Measurements from ENCODE around the gene DACT2.

The DACT2 gene

DNA sequence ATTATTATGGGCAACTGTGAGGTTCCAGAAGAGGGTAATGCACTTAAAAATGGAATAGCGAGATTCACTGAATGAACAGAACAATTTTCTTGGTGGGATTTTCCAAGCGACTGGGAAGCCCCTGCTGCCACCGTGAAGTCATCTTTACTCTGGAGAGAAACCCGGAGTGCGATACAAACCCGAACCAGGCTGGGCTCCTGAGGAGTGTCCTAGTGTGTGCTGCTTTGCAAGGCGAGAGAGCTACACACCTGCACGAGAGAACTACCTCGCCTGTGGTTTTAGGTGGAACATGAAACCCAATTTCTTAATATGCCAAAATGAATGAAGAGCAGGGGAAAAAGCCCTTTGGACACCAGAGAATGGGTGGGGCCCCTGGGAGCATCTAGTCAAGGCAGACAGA is 33.5 kb upstream of the DACT2 start:
- H2AFZ ChIP-seq (ENCODE audit: low read depth, low read length): no peak overlapping the region
- no peak overlapping the region for H3K9ac ChIP-seq (ENCODE audit: low read depth, low read length)
- DNase-seq: no peak
- TF ChIP-seq, protein P1, sequence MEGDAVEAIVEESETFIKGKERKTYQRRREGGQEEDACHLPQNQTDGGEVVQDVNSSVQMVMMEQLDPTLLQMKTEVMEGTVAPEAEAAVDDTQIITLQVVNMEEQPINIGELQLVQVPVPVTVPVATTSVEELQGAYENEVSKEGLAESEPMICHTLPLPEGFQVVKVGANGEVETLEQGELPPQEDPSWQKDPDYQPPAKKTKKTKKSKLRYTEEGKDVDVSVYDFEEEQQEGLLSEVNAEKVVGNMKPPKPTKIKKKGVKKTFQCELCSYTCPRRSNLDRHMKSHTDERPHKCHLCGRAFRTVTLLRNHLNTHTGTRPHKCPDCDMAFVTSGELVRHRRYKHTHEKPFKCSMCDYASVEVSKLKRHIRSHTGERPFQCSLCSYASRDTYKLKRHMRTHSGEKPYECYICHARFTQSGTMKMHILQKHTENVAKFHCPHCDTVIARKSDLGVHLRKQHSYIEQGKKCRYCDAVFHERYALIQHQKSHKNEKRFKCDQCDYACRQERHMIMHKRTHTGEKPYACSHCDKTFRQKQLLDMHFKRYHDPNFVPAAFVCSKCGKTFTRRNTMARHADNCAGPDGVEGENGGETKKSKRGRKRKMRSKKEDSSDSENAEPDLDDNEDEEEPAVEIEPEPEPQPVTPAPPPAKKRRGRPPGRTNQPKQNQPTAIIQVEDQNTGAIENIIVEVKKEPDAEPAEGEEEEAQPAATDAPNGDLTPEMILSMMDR (IDR thresholded peaks at IDR 0.05; ENCODE audit: borderline replicate concordance, extremely low read depth, low read length, poor library complexity, severe bottlenecking): no peak
- TF ChIP-seq EZH2 (IDR thresholded peaks at IDR 0.05; ENCODE audit: borderline replicate concordance, low read depth, low read length, severe bottlenecking): no peak
- H3K4me2 ChIP-seq (ENCODE audit: insufficient read depth, low read length): no peak overlapping the region
- no peaks in the 10 kb centered on the region for H3K27me3 ChIP-seq (ENCODE audit: insufficient read depth, low read length, poor library complexity)
- no peak for ATAC-seq (ENCODE audit: insufficient read depth, low read depth)
- no peaks in the 10 kb centered on the region for H3K4me1 ChIP-seq (ENCODE audit: insufficient read depth, low read length)
- no peaks in the 10 kb centered on the region for H3K79me2 ChIP-seq (ENCODE audit: insufficient read depth, low read length)
- no peak overlapping the region for H3K4me3 ChIP-seq (ENCODE audit: low read depth in 1 of 2, low read length in 2 of 2)
- H3K36me3 ChIP-seq (ENCODE audit: insufficient read depth, low read length): no peaks in the 10 kb centered on the region
- H4K20me1 ChIP-seq (ENCODE audit: insufficient read depth, low read length): no peaks in the 10 kb centered on the region
- H3K9me3 ChIP-seq (ENCODE audit: insufficient read depth, low read length, severe bottlenecking): peaks cover 4% of the 10 kb centered on the region
- H3K27ac ChIP-seq (ENCODE audit: low read length): no peak overlapping the region

DNA sequence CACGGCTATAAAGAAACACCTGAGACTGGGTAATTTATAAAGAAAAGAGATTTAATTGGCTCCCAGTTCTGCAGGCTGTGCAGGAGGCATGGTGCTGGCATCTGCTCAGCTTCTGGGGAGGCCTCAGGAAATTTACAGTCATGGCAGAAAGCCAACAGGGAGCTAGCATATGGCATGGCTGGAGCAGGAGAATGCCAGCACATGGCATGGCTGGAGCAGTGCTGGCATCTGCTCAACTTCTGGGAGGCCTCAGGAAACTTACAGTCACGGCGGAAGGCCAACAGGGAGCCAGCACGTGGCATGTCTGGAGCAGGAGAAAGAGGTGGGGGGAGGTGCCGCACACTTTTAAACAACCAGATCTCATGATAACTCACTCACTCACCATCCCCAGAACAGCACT is 32.5 kb upstream of the DACT2 start:
- no peaks in the 10 kb centered on the region for H4K20me1 ChIP-seq (ENCODE audit: insufficient read depth, low read length)
- H3K4me2 ChIP-seq (ENCODE audit: insufficient read depth, low read length): no peak overlapping the region
- no peaks in the 10 kb centered on the region for H3K27me3 ChIP-seq (ENCODE audit: insufficient read depth, low read length, poor library complexity)
- ATAC-seq (ENCODE audit: insufficient read depth, low read depth) (no peak), DNase-seq (no peak)
- H3K4me3 ChIP-seq (ENCODE audit: low read depth in 1 of 2, low read length in 2 of 2): no peak overlapping the region
- H3K4me1 ChIP-seq (ENCODE audit: insufficient read depth, low read length): no peaks in the 10 kb centered on the region
- no peaks in the 10 kb centered on the region for H3K36me3 ChIP-seq (ENCODE audit: insufficient read depth, low read length)
- H3K9me3 ChIP-seq (ENCODE audit: insufficient read depth, low read length, severe bottlenecking): peaks cover 4% of the 10 kb centered on the region
- H3K9ac ChIP-seq (ENCODE audit: low read depth, low read length): no peak overlapping the region
- no peak overlapping the region for H2AFZ ChIP-seq (ENCODE audit: low read depth, low read length)
- no peaks in the 10 kb centered on the region for H3K79me2 ChIP-seq (ENCODE audit: insufficient read depth, low read length)
- no peak overlapping the region for H3K27ac ChIP-seq (ENCODE audit: low read length)
- no peak for TF ChIP-seq EZH2 (IDR thresholded peaks at IDR 0.05; ENCODE audit: borderline replicate concordance, low read depth, low read length, severe bottlenecking)
- TF ChIP-seq, protein P1 (IDR thresholded peaks at IDR 0.05; ENCODE audit: borderline replicate concordance, extremely low read depth, low read length, poor library complexity, severe bottlenecking): no peak

DNA sequence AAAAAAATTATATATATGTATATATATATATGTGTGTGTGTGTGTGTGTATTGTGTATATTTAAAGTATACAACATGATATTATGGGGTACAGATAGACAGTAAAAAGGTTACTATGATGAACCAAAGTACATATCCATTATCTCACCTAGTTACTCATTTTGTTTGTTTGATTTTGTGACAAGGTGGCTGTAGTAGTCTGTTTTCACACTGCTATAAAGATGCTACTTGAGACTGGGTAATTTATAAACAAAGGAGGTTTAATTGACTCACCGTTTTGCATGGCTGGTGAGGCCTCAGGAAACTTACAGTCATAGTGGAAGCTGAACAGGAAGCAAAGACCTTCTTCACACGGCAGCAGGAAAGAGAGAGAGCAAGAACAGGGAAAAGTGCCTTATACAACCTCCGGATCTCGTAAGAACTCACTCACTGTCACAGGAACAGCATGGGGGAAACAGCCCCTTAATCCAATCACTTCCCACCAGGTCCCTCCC is 30.2 kb upstream of the DACT2 start:
- Histone ChIP-seq H2AFZ (ENCODE audit: low read depth, low read length) (no peak overlapping the region), H3K27ac (ENCODE audit: low read length) (no peak overlapping the region), H3K79me2 (ENCODE audit: insufficient read depth, low read length) (no peaks in the 10 kb centered on the region), H3K27me3 (ENCODE audit: insufficient read depth, low read length, poor library complexity) (no peaks in the 10 kb centered on the region), H3K9ac (ENCODE audit: low read depth, low read length) (no peak overlapping the region), H4K20me1 (ENCODE audit: insufficient read depth, low read length) (no peaks in the 10 kb centered on the region), H3K36me3 (ENCODE audit: insufficient read depth, low read length) (no peaks in the 10 kb centered on the region), H3K9me3 (ENCODE audit: insufficient read depth, low read length, severe bottlenecking) (peaks cover 4% of the 10 kb centered on the region), H3K4me1 (ENCODE audit: insufficient read depth, low read length) (no peaks in the 10 kb centered on the region), H3K4me3 (ENCODE audit: low read depth in 1 of 2, low read length in 2 of 2) (no peak overlapping the region), H3K4me2 (ENCODE audit: insufficient read depth, low read length) (no peak overlapping the region)
- DNase-seq (no peak), ATAC-seq (ENCODE audit: insufficient read depth, low read depth) (no peak)
- TF ChIP-seq, protein P1 (IDR thresholded peaks at IDR 0.05; ENCODE audit: borderline replicate concordance, extremely low read depth, low read length, poor library complexity, severe bottlenecking): no peak
- TF ChIP-seq EZH2 (IDR thresholded peaks at IDR 0.05; ENCODE audit: borderline replicate concordance, low read depth, low read length, severe bottlenecking): no peak

DNA sequence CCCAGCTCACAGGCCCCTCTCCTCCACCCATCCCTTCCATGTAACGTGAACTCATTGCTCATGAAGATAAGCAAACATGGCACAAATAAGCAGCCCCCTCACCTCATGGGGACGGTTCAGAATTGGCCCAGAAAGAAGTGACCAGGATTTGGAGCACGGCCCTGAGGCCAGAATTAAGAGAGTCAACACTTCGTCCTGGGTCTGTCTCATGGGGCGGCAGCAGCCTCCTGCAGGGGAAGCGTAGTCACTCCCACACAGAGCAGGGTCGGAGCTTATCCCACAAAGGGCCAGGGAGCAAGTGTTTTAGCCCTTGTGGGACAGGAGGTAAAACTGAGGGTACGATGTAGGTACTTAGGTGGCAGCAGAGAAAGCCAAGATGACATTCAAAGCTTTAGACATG is 28.6 kb upstream of the DACT2 start:
- Histone ChIP-seq H3K4me2 (ENCODE audit: insufficient read depth, low read length) (no peak overlapping the region), H3K4me3 (ENCODE audit: low read depth in 1 of 2, low read length in 2 of 2) (no peak overlapping the region), H3K4me1 (ENCODE audit: insufficient read depth, low read length) (no peaks in the 10 kb centered on the region), H3K79me2 (ENCODE audit: insufficient read depth, low read length) (no peaks in the 10 kb centered on the region), H3K36me3 (ENCODE audit: insufficient read depth, low read length) (no peaks in the 10 kb centered on the region), H3K9ac (ENCODE audit: low read depth, low read length) (no peak overlapping the region), H3K27me3 (ENCODE audit: insufficient read depth, low read length, poor library complexity) (no peaks in the 10 kb centered on the region), H4K20me1 (ENCODE audit: insufficient read depth, low read length) (no peaks in the 10 kb centered on the region), H2AFZ (ENCODE audit: low read depth, low read length) (no peak overlapping the region), H3K27ac (ENCODE audit: low read length) (no peak overlapping the region), H3K9me3 (ENCODE audit: insufficient read depth, low read length, severe bottlenecking) (peaks cover 4% of the 10 kb centered on the region)
- no peak for DNase-seq
- no peak for TF ChIP-seq EZH2 (IDR thresholded peaks at IDR 0.05; ENCODE audit: borderline replicate concordance, low read depth, low read length, severe bottlenecking)
- ATAC-seq (ENCODE audit: insufficient read depth, low read depth): no peak
